ENCODE results near the gene IFT52.

- TF ChIP-seq TAF1 (IDR thresholded peaks at IDR 0.05; ENCODE audit: borderline replicate concordance, low read depth, low read length) = no peak
- no peak for TF ChIP-seq POLR2A (IDR thresholded peaks at IDR 0.05; ENCODE audit: low read depth, low read length)
- TF ChIP-seq POLR2AphosphoS5 (IDR thresholded peaks at IDR 0.05; ENCODE audit: low read depth, low read length) = no peak
Observed at GRCh38 chr20:43543138-43543537, 47.6 kb upstream of the IFT52 start.

Measured in GM12892 (cell line).